ENCODE results near the gene SPRR3.

Gene SPRR3

DNA sequence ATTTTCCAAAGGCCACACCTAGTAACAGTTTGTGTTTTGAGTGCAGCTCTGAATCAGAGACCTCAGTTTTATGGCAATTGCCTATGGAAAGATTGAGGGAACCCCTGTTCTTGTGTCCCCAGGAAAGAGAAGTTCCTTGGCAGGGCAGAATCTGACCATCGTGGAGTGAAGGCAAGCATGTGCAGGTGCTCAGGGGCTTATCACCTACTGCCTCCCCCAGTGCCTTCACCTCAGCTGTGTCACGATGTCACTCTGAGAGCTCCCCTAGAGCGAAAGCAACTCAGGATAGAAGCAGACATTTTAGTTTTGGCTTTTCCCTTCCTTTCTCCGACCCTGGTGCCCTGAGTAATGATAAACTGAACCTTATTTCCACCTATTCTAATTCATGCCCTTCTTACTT is 19.5 kb upstream of the SPRR3 start:
- H3K4me3 ChIP-seq (ENCODE audit: low read depth in 1 of 2, low read length in 2 of 2), result no peak overlapping the region
- no peak overlapping the region for H3K9ac ChIP-seq (ENCODE audit: low read depth in 1 of 2, low read length in 2 of 2)
- H3K9me3 ChIP-seq (ENCODE audit: control insufficient read depth in 1 of 2, low read length in 2 of 2), result no peaks in the 10 kb centered on the region
- H3K27ac ChIP-seq (ENCODE audit: low read depth, low read length), result no peak overlapping the region
- H3K36me3 ChIP-seq (ENCODE audit: control insufficient read depth in 1 of 2, insufficient read depth in 2 of 2, low read length in 2 of 2), result no peaks in the 10 kb centered on the region
- H3K27me3 ChIP-seq (ENCODE audit: control insufficient read depth in 1 of 2, insufficient read depth in 2 of 2, low read length in 2 of 2), result no peaks in the 10 kb centered on the region
- no peaks in the 10 kb centered on the region for H3K4me1 ChIP-seq (ENCODE audit: control insufficient read depth in 1 of 2, insufficient read depth in 2 of 2, low read length in 2 of 2)

DNA sequence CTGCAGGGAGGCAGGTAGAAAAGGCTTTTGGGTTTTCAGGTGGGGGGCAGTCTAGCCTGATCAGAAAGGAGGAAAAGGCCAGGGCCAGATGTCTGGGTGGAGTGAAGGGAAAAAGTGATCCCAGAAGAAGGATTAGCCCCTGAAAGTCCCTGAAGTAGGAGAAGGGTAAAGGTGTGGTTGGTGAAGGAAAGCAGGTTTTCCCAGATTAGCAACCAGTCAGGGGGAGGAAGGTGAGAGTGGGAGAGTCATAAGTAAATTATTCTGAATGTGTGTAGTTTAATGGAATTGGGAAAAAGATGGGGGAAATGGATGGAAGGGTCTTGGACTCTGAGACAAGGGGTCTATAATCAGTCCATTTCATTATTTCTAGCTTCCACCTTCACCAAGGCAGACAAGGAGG is 18.3 kb upstream of the SPRR3 start:
- no peaks in the 10 kb centered on the region for H3K4me1 ChIP-seq (ENCODE audit: control insufficient read depth in 1 of 2, insufficient read depth in 2 of 2, low read length in 2 of 2)
- no peaks in the 10 kb centered on the region for H3K9me3 ChIP-seq (ENCODE audit: control insufficient read depth in 1 of 2, low read length in 2 of 2)
- H3K36me3 ChIP-seq (ENCODE audit: control insufficient read depth in 1 of 2, insufficient read depth in 2 of 2, low read length in 2 of 2), result no peaks in the 10 kb centered on the region
- no peaks in the 10 kb centered on the region for H3K27me3 ChIP-seq (ENCODE audit: control insufficient read depth in 1 of 2, insufficient read depth in 2 of 2, low read length in 2 of 2)
- H3K4me3 ChIP-seq (ENCODE audit: low read depth in 1 of 2, low read length in 2 of 2), result no peak overlapping the region
- no peak overlapping the region for H3K27ac ChIP-seq (ENCODE audit: low read depth, low read length)
- no peak overlapping the region for H3K9ac ChIP-seq (ENCODE audit: low read depth in 1 of 2, low read length in 2 of 2)

DNA sequence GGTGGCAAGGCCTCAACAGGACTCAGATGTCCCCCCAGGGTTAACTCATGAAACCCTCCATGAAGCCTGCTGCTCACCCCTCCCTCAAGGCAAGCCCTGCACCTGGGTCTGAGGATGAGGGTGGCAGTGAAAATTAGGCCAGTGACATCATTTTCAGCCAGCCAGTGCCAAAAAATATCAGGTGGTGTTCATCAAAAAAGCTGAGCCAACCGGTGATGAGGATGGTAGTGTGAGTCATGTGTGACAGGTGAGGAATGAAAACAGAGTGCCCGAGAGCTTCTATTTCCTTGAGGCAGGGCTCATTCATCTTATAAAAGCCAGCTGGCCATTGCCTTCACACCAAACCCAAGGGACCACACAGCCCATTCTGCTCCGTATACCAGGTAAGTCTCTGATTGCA is 17.8 kb upstream of the SPRR3 start, which contains the start of gene SPRR1A:
Gene SPRR1A (plus strand): TSS at position 339 of the 400 bp plus-strand sequence. CDS start 1,150 bp downstream, outside the sequence.
- no peaks in the 10 kb centered on the region for H3K9me3 ChIP-seq (ENCODE audit: control insufficient read depth in 1 of 2, low read length in 2 of 2)
- no peaks in the 10 kb centered on the region for H3K4me1 ChIP-seq (ENCODE audit: control insufficient read depth in 1 of 2, insufficient read depth in 2 of 2, low read length in 2 of 2)
- no peak within 1 kb of the TSS for H3K9ac ChIP-seq (ENCODE audit: low read depth in 1 of 2, low read length in 2 of 2)
- no peaks in the 10 kb centered on the region for H3K36me3 ChIP-seq (ENCODE audit: control insufficient read depth in 1 of 2, insufficient read depth in 2 of 2, low read length in 2 of 2)
- no peak within 1 kb of the TSS for H3K27ac ChIP-seq (ENCODE audit: low read depth, low read length)
- H3K4me3 ChIP-seq (ENCODE audit: low read depth in 1 of 2, low read length in 2 of 2), result no peak within 1 kb of the TSS
- H3K27me3 ChIP-seq (ENCODE audit: control insufficient read depth in 1 of 2, insufficient read depth in 2 of 2, low read length in 2 of 2), result no peaks in the 10 kb centered on the region

DNA sequence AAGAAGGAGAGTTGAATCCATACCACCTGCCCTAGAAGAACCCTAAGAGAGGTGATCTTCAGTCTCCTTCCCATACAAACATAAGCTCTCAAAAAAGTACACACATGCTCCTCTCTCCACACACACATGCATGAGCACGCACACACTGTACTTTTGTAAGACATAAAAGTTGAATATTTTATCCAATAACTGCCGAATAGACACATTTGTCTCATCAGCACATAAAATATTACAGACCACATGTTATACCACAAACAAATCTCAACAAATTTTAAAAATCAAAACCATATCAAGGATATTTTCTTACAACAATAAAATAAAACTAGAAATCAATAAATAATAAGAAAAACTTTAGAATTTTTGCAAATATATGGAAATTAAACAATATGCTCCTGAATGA is 15.0 kb upstream of the SPRR3 start:
- Histone ChIP-seq H3K4me1 (ENCODE audit: control insufficient read depth in 1 of 2, insufficient read depth in 2 of 2, low read length in 2 of 2) (no peaks in the 10 kb centered on the region), H3K36me3 (ENCODE audit: control insufficient read depth in 1 of 2, insufficient read depth in 2 of 2, low read length in 2 of 2) (no peaks in the 10 kb centered on the region), H3K27ac (ENCODE audit: low read depth, low read length) (no peak overlapping the region), H3K27me3 (ENCODE audit: control insufficient read depth in 1 of 2, insufficient read depth in 2 of 2, low read length in 2 of 2) (no peaks in the 10 kb centered on the region), H3K9ac (ENCODE audit: low read depth in 1 of 2, low read length in 2 of 2) (no peak overlapping the region), H3K4me3 (ENCODE audit: low read depth in 1 of 2, low read length in 2 of 2) (no peak overlapping the region), H3K9me3 (ENCODE audit: control insufficient read depth in 1 of 2, low read length in 2 of 2) (no peaks in the 10 kb centered on the region)

DNA sequence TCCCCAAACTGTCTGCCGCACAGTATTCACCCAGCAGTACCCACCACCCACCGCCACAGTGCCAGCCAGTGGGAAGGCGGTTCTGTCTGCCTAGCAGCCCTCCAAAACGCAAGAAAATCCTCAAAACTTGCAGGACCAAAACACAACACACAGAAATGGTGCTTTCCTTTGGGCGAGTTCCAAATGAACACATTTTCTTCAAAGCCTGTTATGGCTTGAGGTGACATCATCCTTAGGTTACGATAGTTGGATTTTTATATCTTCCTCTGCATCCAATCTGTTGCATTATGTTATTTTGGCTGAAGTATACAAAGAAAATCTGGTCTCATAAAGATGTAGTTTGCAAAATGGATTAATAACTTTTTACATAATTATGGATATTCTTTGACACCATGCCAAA is 8.4 kb upstream of the SPRR3 start:
- Histone ChIP-seq H3K4me3 (ENCODE audit: low read depth in 1 of 2, low read length in 2 of 2) (no peak overlapping the region), H3K4me1 (ENCODE audit: control insufficient read depth in 1 of 2, insufficient read depth in 2 of 2, low read length in 2 of 2) (no peaks in the 10 kb centered on the region), H3K27ac (ENCODE audit: low read depth, low read length) (no peak overlapping the region), H3K27me3 (ENCODE audit: control insufficient read depth in 1 of 2, insufficient read depth in 2 of 2, low read length in 2 of 2) (no peaks in the 10 kb centered on the region), H3K36me3 (ENCODE audit: control insufficient read depth in 1 of 2, insufficient read depth in 2 of 2, low read length in 2 of 2) (no peaks in the 10 kb centered on the region), H3K9me3 (ENCODE audit: control insufficient read depth in 1 of 2, low read length in 2 of 2) (no peaks in the 10 kb centered on the region), H3K9ac (ENCODE audit: low read depth in 1 of 2, low read length in 2 of 2) (no peak overlapping the region)

DNA sequence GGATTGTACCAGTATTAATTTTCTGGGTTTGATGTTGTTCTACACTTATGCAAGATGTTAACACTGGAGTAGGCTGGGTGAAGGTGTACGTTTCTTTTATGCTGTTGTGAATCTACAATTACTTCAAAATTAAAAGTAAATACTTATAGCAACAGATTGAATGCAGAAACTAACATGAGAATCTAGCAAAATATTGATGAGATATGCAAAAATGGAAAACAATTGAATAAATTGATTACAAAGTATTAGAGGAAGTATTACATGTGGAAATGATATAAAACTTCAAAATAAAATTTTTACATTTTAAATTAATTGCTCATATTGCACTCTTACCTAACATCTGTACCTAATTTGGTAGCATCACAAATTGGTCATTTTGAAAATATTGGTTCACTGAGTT is 5.7 kb upstream of the SPRR3 start:
- Histone ChIP-seq H3K4me3 (ENCODE audit: low read depth in 1 of 2, low read length in 2 of 2) (no peak overlapping the region), H3K36me3 (ENCODE audit: control insufficient read depth in 1 of 2, insufficient read depth in 2 of 2, low read length in 2 of 2) (no peaks in the 10 kb centered on the region), H3K9me3 (ENCODE audit: control insufficient read depth in 1 of 2, low read length in 2 of 2) (no peaks in the 10 kb centered on the region), H3K27ac (ENCODE audit: low read depth, low read length) (no peak overlapping the region), H3K9ac (ENCODE audit: low read depth in 1 of 2, low read length in 2 of 2) (no peak overlapping the region), H3K4me1 (ENCODE audit: control insufficient read depth in 1 of 2, insufficient read depth in 2 of 2, low read length in 2 of 2) (no peaks in the 10 kb centered on the region), H3K27me3 (ENCODE audit: control insufficient read depth in 1 of 2, insufficient read depth in 2 of 2, low read length in 2 of 2) (no peaks in the 10 kb centered on the region)

DNA sequence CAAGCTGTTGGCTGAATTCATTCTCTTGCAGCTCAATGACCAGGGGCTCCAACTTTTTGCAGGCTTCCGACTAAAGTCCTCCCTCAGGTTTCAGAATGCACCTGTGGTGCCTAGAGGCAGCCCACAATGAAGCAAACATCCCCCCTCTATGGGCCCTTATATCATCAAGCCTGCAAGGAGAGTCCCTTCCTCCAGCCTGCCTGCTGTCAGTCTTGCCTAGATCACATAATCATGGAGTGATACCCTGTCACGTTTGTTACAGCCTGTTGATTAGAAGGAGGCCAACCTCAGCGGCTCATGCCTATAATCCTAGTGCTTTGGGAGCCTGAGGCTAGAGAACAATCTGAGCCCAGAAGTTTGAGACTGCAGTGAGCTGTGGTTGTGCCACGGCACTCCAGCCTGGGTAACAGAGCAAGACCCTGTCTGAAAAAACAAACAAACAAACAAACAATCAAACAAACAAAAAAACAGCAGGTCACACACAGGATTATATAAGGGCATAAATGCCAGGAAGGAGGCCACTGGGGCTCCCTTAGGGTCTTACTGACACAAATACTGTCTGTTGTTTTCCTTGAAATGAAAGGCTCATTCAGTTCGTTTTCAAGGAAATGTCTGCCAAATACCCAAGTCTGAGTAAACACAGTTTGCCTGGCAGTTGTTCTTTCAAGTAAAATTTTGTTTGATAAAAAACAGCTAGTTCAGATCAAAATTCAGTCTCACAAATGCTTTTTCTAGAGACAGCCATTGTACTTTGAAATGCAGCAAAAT is 4.7 kb upstream of the SPRR3 start:
- Histone ChIP-seq H3K27ac (ENCODE audit: low read depth, low read length) (no peak overlapping the region), H3K4me1 (ENCODE audit: control insufficient read depth in 1 of 2, insufficient read depth in 2 of 2, low read length in 2 of 2) (no peaks in the 10 kb centered on the region), H3K27me3 (ENCODE audit: control insufficient read depth in 1 of 2, insufficient read depth in 2 of 2, low read length in 2 of 2) (no peaks in the 10 kb centered on the region), H3K9me3 (ENCODE audit: control insufficient read depth in 1 of 2, low read length in 2 of 2) (no peaks in the 10 kb centered on the region), H3K36me3 (ENCODE audit: control insufficient read depth in 1 of 2, insufficient read depth in 2 of 2, low read length in 2 of 2) (no peaks in the 10 kb centered on the region), H3K9ac (ENCODE audit: low read depth in 1 of 2, low read length in 2 of 2) (no peak overlapping the region), H3K4me3 (ENCODE audit: low read depth in 1 of 2, low read length in 2 of 2) (no peak overlapping the region)

DNA sequence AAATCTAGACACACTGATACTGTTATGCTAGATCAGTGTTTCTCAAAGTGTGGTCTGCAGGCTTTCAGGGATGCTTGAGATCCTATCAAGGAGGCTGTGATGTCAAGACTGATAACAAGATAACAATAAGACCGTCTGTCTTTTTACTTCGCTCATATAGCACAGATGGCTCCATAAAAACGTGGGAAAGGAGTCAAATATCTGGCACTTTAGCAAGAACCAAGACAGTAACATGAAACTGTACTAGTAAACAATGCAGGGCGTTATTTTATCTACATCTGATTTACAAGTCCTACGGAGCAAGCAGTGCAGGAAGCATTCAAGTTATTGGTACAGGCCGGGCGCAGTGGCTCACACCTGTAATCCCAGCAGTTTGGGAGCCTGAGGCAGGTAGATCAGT is 3.6 kb upstream of the SPRR3 start:
- Histone ChIP-seq H3K27ac (ENCODE audit: low read depth, low read length) (no peak overlapping the region), H3K9me3 (ENCODE audit: control insufficient read depth in 1 of 2, low read length in 2 of 2) (no peaks in the 10 kb centered on the region), H3K9ac (ENCODE audit: low read depth in 1 of 2, low read length in 2 of 2) (no peak overlapping the region), H3K4me3 (ENCODE audit: low read depth in 1 of 2, low read length in 2 of 2) (no peak overlapping the region), H3K36me3 (ENCODE audit: control insufficient read depth in 1 of 2, insufficient read depth in 2 of 2, low read length in 2 of 2) (no peaks in the 10 kb centered on the region), H3K4me1 (ENCODE audit: control insufficient read depth in 1 of 2, insufficient read depth in 2 of 2, low read length in 2 of 2) (no peaks in the 10 kb centered on the region), H3K27me3 (ENCODE audit: control insufficient read depth in 1 of 2, insufficient read depth in 2 of 2, low read length in 2 of 2) (no peaks in the 10 kb centered on the region)

DNA sequence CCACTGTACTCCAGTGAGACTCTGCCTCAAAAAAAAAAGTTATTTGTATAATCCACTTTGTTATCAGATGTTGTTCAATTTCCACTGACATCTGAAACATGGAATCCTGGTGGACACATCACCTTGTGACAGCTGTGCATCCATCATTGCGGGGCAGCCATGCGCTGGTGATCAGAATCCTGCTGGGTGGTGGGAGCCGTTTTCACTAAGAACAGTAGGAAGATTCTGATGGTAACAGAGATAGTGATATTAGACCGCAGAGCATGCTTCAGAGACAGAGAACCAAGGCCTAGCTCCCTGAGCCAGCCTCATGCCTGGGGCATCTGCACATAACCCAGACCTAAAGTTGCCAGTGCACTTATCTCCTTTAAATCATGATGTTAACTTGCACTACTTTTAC is 3.1 kb upstream of the SPRR3 start:
- Histone ChIP-seq H3K36me3 (ENCODE audit: control insufficient read depth in 1 of 2, insufficient read depth in 2 of 2, low read length in 2 of 2) (no peaks in the 10 kb centered on the region), H3K27me3 (ENCODE audit: control insufficient read depth in 1 of 2, insufficient read depth in 2 of 2, low read length in 2 of 2) (no peaks in the 10 kb centered on the region), H3K4me1 (ENCODE audit: control insufficient read depth in 1 of 2, insufficient read depth in 2 of 2, low read length in 2 of 2) (no peaks in the 10 kb centered on the region), H3K9ac (ENCODE audit: low read depth in 1 of 2, low read length in 2 of 2) (no peak overlapping the region), H3K4me3 (ENCODE audit: low read depth in 1 of 2, low read length in 2 of 2) (no peak overlapping the region), H3K27ac (ENCODE audit: low read depth, low read length) (no peak overlapping the region), H3K9me3 (ENCODE audit: control insufficient read depth in 1 of 2, low read length in 2 of 2) (no peaks in the 10 kb centered on the region)

DNA sequence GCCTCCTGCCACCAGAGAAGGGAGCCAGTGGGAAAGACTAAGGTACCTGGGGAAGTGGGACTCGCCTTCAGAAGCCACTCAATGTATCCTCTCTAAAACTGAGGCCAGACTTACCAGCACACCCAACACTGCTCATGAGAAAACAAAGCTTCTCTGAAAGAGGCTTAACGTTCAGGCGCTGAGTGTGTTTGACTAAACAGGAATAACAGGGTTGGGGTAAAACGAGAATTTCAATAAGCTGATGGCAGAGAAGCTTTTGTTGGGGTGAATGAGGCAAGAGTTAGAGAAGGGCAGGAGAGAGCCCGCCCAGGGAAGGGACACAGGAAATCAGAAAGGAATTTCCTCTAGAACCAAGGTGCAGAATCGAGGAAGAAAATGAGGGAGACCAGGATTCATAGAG is 1.7 kb upstream of the SPRR3 start:
- Histone ChIP-seq H3K27me3 (ENCODE audit: control insufficient read depth in 1 of 2, insufficient read depth in 2 of 2, low read length in 2 of 2) (no peaks in the 10 kb centered on the region), H3K27ac (ENCODE audit: low read depth, low read length) (no peak overlapping the region), H3K4me1 (ENCODE audit: control insufficient read depth in 1 of 2, insufficient read depth in 2 of 2, low read length in 2 of 2) (no peaks in the 10 kb centered on the region), H3K4me3 (ENCODE audit: low read depth in 1 of 2, low read length in 2 of 2) (no peak overlapping the region), H3K9me3 (ENCODE audit: control insufficient read depth in 1 of 2, low read length in 2 of 2) (no peaks in the 10 kb centered on the region), H3K9ac (ENCODE audit: low read depth in 1 of 2, low read length in 2 of 2) (no peak overlapping the region), H3K36me3 (ENCODE audit: control insufficient read depth in 1 of 2, insufficient read depth in 2 of 2, low read length in 2 of 2) (no peaks in the 10 kb centered on the region)
